Type B pancreatic cell (in vitro differentiated cells): ENCODE measurements around the gene SERINC4. TPM values are rescaled to one million over a fixed set of nuclear protein-coding genes. Genes with fewer than 3 reads are reported as not detected.
A peak's percentile ranks its signal among the peaks of the same experiment; 100 is the strongest.

Experiments used
- DNase-seq: peaks from one replicate; pipeline ENCODE4 v3.0.0; 2021; ENCODE audit warnings: mixed read lengths; ENCODE audit not compliant: unreplicated experiment; ENCODE audit errors: extremely low spot score
- H3K27ac Mint-ChIP-seq: 2 replicates; pipeline ENCODE4 v1.8.0; 2021; ENCODE audit warnings: mild to moderate bottlenecking, mixed read lengths
- H3K27me3 Mint-ChIP-seq: 2 replicates; pipeline ENCODE4 v1.8.0; 2021; ENCODE audit warnings: mixed read lengths
- H3K36me3 Mint-ChIP-seq: 2 replicates; pipeline ENCODE4 v1.8.0; 2021; ENCODE audit warnings: mixed read lengths
- H3K4me1 Mint-ChIP-seq: one replicate; pipeline ENCODE4 v1.8.0; 2021; ENCODE audit warnings: mixed read lengths; ENCODE audit not compliant: unreplicated experiment
- H3K4me3 Mint-ChIP-seq: 2 replicates; pipeline ENCODE4 v1.8.0; 2021; ENCODE audit warnings: mild to moderate bottlenecking, mixed read lengths
- H3K9me3 Mint-ChIP-seq: 2 replicates; pipeline ENCODE4 v1.8.0; 2021; ENCODE audit warnings: mixed read lengths
- total RNA-seq: library from RNA; stranded (reverse); gene quantifications from 2 replicates; pipeline ENCODE4 v1.2.1, GENCODE V29; 2021; ENCODE audit warnings: low replicate concordance
- TF ChIP-seq, protein P1 (sequence below): fragments of 200-600 bp; sonication (generic); conservative IDR thresholded peaks from 2 replicates; pipeline ENCODE4 v1.5.0; 2021; ENCODE audit warnings: antibody characterized with exemption, mild to moderate bottlenecking

The SERINC4 gene
- total RNA-seq, 1 donor from 2014 or later, result 0.17 TPM

DNA sequence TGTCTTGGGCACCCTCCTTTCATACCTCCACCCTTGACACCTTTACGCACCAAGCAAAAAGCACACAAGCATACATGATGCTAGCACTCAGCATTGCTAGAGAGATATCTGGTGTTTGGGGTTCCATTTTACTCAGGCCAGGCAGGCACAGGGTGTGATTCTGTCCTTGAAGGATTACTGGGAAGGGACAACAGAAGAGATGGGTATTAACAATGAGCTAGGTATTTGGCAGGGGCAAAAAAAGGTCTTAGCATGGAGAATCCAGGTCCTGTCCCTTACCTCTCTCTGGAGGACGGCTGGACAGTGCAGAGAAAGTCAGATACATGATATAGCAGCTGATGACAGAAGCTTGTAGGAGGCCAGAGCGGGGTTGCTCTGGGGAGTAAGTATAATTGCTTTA is 3.5 kb downstream of the SERINC4 start:
- H3K4me1 Mint-ChIP-seq, result peaks cover 59% of the 10 kb centered on the region
- TF ChIP-seq, protein P1, sequence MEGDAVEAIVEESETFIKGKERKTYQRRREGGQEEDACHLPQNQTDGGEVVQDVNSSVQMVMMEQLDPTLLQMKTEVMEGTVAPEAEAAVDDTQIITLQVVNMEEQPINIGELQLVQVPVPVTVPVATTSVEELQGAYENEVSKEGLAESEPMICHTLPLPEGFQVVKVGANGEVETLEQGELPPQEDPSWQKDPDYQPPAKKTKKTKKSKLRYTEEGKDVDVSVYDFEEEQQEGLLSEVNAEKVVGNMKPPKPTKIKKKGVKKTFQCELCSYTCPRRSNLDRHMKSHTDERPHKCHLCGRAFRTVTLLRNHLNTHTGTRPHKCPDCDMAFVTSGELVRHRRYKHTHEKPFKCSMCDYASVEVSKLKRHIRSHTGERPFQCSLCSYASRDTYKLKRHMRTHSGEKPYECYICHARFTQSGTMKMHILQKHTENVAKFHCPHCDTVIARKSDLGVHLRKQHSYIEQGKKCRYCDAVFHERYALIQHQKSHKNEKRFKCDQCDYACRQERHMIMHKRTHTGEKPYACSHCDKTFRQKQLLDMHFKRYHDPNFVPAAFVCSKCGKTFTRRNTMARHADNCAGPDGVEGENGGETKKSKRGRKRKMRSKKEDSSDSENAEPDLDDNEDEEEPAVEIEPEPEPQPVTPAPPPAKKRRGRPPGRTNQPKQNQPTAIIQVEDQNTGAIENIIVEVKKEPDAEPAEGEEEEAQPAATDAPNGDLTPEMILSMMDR, result no peak
- H3K4me3 Mint-ChIP-seq, result peak overlapping the region; percentile 49
- no peak for DNase-seq
- H3K36me3 Mint-ChIP-seq, result peaks cover 56% of the 10 kb centered on the region
- H3K27me3 Mint-ChIP-seq, result no peaks in the 10 kb centered on the region
- no peaks in the 10 kb centered on the region for H3K9me3 Mint-ChIP-seq
- peak overlapping the region; percentile 68 for H3K27ac Mint-ChIP-seq

DNA sequence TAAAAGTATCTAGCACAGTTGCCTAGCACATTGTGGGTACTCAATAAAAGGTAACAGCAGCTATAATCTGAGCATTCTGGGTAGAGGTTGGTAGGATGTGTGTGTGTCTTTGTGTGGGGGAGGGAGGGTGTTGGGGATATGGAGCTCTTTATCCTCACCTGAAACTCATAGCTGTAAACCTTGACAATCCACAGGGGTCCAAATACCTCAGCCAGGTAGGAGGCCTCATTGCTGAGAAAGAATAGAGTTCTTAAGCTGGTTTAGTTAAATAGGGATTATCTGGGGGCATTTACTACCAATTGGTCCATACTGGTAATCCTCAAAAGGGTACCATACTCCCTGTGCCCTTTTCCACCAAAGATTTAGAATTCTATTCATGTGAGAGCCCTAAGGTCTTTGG is 4.0 kb downstream of the SERINC4 start:
- no peaks in the 10 kb centered on the region for H3K27me3 Mint-ChIP-seq
- no peaks in the 10 kb centered on the region for H3K9me3 Mint-ChIP-seq
- DNase-seq, result no peak
- TF ChIP-seq, protein P1, result no peak
- peaks cover 53% of the 10 kb centered on the region for H3K4me1 Mint-ChIP-seq
- H3K27ac Mint-ChIP-seq, result peak overlapping the region; percentile 68
- peak overlapping the region; percentile 96 for H3K4me3 Mint-ChIP-seq
- peaks cover 56% of the 10 kb centered on the region for H3K36me3 Mint-ChIP-seq

DNA sequence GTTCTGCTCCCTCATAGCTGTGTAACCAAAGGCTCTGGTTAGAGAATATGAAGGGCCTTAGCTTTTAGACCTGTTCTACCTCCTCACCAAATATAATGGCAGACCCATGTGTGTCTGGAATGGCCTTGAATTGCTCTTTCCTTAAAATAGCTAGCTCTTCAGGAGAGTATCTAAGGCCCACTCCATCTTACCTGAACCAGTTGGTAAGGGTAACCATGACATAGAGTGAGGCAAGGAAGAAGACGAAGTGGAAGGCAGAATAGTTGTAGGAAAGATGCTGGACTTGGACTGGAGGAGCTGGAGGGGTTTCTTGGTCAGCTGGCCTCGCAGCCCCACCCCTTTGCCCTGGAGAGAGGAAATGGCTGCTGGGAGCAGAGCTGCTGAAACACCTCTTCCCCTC is 4.8 kb downstream of the SERINC4 start:
- TF ChIP-seq, protein P1, result no peak
- H3K9me3 Mint-ChIP-seq, result no peaks in the 10 kb centered on the region
- peak overlapping the region; percentile 39 for H3K27ac Mint-ChIP-seq
- H3K27me3 Mint-ChIP-seq, result no peaks in the 10 kb centered on the region
- peaks cover 48% of the 10 kb centered on the region for H3K4me1 Mint-ChIP-seq
- peak overlapping the region; percentile 96 for H3K4me3 Mint-ChIP-seq
- DNase-seq, result no peak
- H3K36me3 Mint-ChIP-seq, result peaks cover 51% of the 10 kb centered on the region

DNA sequence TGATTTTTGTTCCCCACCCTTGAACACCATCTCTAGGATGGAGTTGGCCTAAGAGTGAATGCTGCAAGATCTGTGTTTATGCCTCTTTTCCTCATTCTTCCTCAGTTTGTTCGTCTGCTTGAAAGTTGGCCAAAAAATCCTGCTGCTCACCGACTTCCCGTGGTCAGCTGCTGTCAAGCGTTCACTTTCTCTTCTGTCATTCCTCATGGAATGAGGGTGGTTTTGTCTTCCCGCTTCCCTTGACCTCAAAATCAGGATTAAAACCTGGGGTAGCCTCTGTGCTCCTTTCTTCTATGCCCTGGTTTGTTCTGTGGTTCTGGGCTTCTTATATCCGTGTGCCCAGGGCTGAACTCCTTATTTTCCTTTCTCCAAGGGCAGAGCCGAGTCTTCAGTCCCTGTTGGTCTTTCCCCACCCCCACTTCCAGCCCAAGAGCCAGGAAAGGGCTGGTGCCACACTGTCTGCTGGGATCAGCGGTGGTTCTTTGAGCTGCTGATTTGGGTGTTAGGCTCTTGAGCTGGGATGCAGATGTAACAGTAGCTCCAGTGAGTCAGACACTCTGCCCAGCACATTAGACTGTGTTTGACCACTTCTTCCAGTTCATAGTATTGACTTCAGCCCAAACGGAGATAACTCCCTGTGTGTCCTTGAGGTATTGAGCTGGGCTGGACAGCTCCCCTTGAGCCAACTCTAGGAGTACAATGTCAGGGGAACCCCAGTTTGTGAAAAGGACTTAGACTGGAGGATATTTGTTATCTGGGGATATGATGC is 5.6 kb downstream of the SERINC4 start:
- Mint-ChIP-seq H3K36me3 (peaks cover 45% of the 10 kb centered on the region), H3K27me3 (no peaks in the 10 kb centered on the region), H3K4me1 (peaks cover 41% of the 10 kb centered on the region), H3K4me3 (peak overlapping the region; percentile 96), H3K9me3 (no peaks in the 10 kb centered on the region), H3K27ac (peak overlapping the region; percentile 97)
- DNase-seq, result no peak
- TF ChIP-seq, protein P1, result no peak

DNA sequence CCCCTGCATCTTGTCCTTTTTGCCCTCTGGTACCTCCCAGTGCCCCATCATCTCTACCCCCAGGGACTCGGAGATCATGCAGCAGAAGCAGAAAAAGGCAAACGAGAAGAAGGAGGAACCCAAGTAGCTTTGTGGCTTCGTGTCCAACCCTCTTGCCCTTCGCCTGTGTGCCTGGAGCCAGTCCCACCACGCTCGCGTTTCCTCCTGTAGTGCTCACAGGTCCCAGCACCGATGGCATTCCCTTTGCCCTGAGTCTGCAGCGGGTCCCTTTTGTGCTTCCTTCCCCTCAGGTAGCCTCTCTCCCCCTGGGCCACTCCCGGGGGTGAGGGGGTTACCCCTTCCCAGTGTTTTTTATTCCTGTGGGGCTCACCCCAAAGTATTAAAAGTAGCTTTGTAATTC is 6.4 kb downstream of the SERINC4 start:
- Mint-ChIP-seq H3K27me3 (no peaks in the 10 kb centered on the region), H3K4me1 (peaks cover 33% of the 10 kb centered on the region), H3K9me3 (no peaks in the 10 kb centered on the region), H3K4me3 (peak overlapping the region; percentile 96), H3K36me3 (peaks cover 37% of the 10 kb centered on the region), H3K27ac (peak overlapping the region; percentile 97)
- no peak for DNase-seq
- TF ChIP-seq, protein P1, result no peak
